ENCODE data around the gene RIN2. TPM values are rescaled to one million over a fixed set of nuclear protein-coding genes. Genes with fewer than 3 reads are reported as not detected.

Gene RIN2
- total RNA-seq, 2 donors from 2014 or later, result 20.4 to 34.0 TPM

GRCh38 chr20:19785173-19785982, 27.3 kb downstream of the RIN2 start:
- H3K4me3 ChIP-seq, result no peak overlapping the region
- ATAC-seq (no peak), DNase-seq (no peak)
- WGBS, 2 donors, result 37 to 39% methylated on average over 5 of the region's 5 CpGs
- H3K4me1 ChIP-seq, result peaks cover 25% of the 10 kb centered on the region
- H3K27me3 ChIP-seq, result no peaks in the 10 kb centered on the region
- peak overlapping the region in 2 of 4 donors; percentile 7 to 29 for H3K27ac ChIP-seq
- TF ChIP-seq CTCF (IDR thresholded peaks at IDR 0.05) (no peak), POLR2A (IDR thresholded peaks at IDR 0.05) (no peak)
- no peaks in the 10 kb centered on the region for H3K36me3 ChIP-seq (replicated peaks in 1 of 2; ENCODE audit: insufficient read depth in 1 of 2, low read depth in 2 of 2)
- H3K9me3 ChIP-seq, result no peaks in the 10 kb centered on the region
- intact Hi-C loops (cut with DNase I), result loop anchor here (5.0 kb wide), 1 partner anchor 207 kb away; no protein-coding TSS in a partner anchor

- Histone ChIP-seq H3K4me1 (peaks cover 25% of the 10 kb centered on the region), H3K9me3 (no peaks in the 10 kb centered on the region), H3K36me3 (replicated peaks in 1 of 2; ENCODE audit: insufficient read depth in 1 of 2, low read depth in 2 of 2) (no peaks in the 10 kb centered on the region), H3K4me3 (no peak overlapping the region), H3K27me3 (no peaks in the 10 kb centered on the region), H3K27ac (peak overlapping the region in 1 of 4 donors; percentile 29)
- no peak for TF ChIP-seq POLR2A (IDR thresholded peaks at IDR 0.05)
- no peak for TF ChIP-seq CTCF (IDR thresholded peaks at IDR 0.05)
- 92 to 100% methylated on average over 1 of the region's 1 CpG for WGBS, 2 donors
- ATAC-seq (no peak), DNase-seq (no peak)
- intact Hi-C loops (cut with DNase I), result loop anchor here (5.0 kb wide), 1 partner anchor 206 kb away; no protein-coding TSS in a partner anchor
Observed at GRCh38 chr20:19785983-19786285, 27.9 kb downstream of the RIN2 start.

- H3K4me1 ChIP-seq, result peaks cover 25% of the 10 kb centered on the region
- ATAC-seq (peak; percentile 24), DNase-seq (peak in 2 of 4 donors; percentile 33 to 45)
- WGBS, 2 donors, result 46 to 60% methylated on average over 5 of the region's 5 CpGs
- no peaks in the 10 kb centered on the region for H3K36me3 ChIP-seq (replicated peaks in 1 of 2; ENCODE audit: insufficient read depth in 1 of 2, low read depth in 2 of 2)
- intact Hi-C loops (cut with DNase I), result loop anchor here (5.0 kb wide), 1 partner anchor 206 kb away; no protein-coding TSS in a partner anchor
- H3K27me3 ChIP-seq, result no peaks in the 10 kb centered on the region
- no peaks in the 10 kb centered on the region for H3K9me3 ChIP-seq
- H3K27ac ChIP-seq, result peak overlapping the region in 1 of 4 donors; percentile 29
- no peak for TF ChIP-seq CTCF (IDR thresholded peaks at IDR 0.05)
- TF ChIP-seq POLR2A (IDR thresholded peaks at IDR 0.05), result no peak
- no peak overlapping the region for H3K4me3 ChIP-seq
Observed at GRCh38 chr20:19786311-19786710, 28.3 kb downstream of the RIN2 start.

- intact Hi-C loops (cut with DNase I), result loop anchor here (5.0 kb wide), 1 partner anchor 205 kb away; no protein-coding TSS in a partner anchor
- 89 to 92% methylated on average over 3 of the region's 3 CpGs for WGBS, 2 donors
- Histone ChIP-seq H3K4me1 (peaks cover 25% of the 10 kb centered on the region), H3K9me3 (no peaks in the 10 kb centered on the region), H3K27ac (no peak overlapping the region), H3K4me3 (no peak overlapping the region), H3K36me3 (replicated peaks in 1 of 2; ENCODE audit: insufficient read depth in 1 of 2, low read depth in 2 of 2) (no peaks in the 10 kb centered on the region), H3K27me3 (no peaks in the 10 kb centered on the region)
- no peak for DNase-seq
- TF ChIP-seq POLR2A (IDR thresholded peaks at IDR 0.05), result no peak
- ATAC-seq, result no peak
Observed at GRCh38 chr20:19787366-19787765, 29.3 kb downstream of the RIN2 start.

GRCh38 chr20:19789009-19789408, 31.0 kb downstream of the RIN2 start:
- Histone ChIP-seq H3K27me3 (no peaks in the 10 kb centered on the region), H3K36me3 (replicated peaks in 1 of 2; ENCODE audit: insufficient read depth in 1 of 2, low read depth in 2 of 2) (no peaks in the 10 kb centered on the region), H3K9me3 (no peaks in the 10 kb centered on the region), H3K4me3 (no peak overlapping the region), H3K4me1 (peaks cover 20% of the 10 kb centered on the region), H3K27ac (no peak overlapping the region)
- no peak for ATAC-seq
- no peak for DNase-seq
- WGBS, 2 donors, result 97 to 98% methylated on average over 5 of the region's 5 CpGs
- no peak for TF ChIP-seq CTCF (IDR thresholded peaks at IDR 0.05)
- no peak for TF ChIP-seq POLR2A (IDR thresholded peaks at IDR 0.05)
- intact Hi-C loops (cut with DNase I), result loop anchor here (5.0 kb wide), 1 partner anchor 203 kb away; no protein-coding TSS in a partner anchor
